ENCODE data around the gene ANKRD1. TPM values are rescaled to one million over a fixed set of nuclear protein-coding genes. Genes with fewer than 3 reads are reported as not detected.
"Not testable (repeated sequence)": the region's sequence is repeated elsewhere in the genome, so short reads cannot be mapped to it uniquely, and the experiment has no call there.

Gene ANKRD1
- total RNA-seq, 3 donors from 2014 or later (not counting 1 experiment from before 2014, with no cell fraction given) = not detected

DNA sequence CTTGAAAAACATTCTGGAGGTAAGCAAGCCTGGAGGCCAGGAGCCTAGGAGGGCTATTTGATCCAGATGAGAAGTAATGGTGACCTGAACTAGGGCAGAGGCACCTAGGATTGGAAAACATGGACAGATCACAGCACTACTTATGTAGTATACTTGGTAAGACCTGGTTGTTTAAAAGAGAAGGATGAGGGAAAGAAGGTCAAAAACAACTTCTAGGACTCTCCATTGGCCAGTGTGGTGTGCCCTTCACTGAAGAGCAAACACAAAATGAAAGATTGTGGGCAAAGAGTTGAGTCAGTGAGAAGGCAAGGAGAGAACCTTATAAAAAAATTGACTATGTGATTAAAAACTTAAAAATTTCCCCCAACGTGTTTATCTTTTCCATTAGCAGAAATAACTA is 14.3 kb downstream of the ANKRD1 start:
- no CpG with 5 or more reads among the region's 1 CpG for WGBS (ENCODE audit: insufficient coverage)
- DNase-seq (no peak), ATAC-seq (no peak)
- H3K4me1 ChIP-seq (ENCODE audit: control insufficient read depth, insufficient read depth, low read length) = peaks cover under 1% of the 10 kb centered on the region
- peaks cover under 1% of the 10 kb centered on the region for H3K36me3 Mint-ChIP-seq
- H3K4me3 ChIP-seq (ENCODE audit: low read length) = no peak overlapping the region
- no peaks in the 10 kb centered on the region for H3K9me3 ChIP-seq (ENCODE audit: control insufficient read depth, insufficient read depth, low read length)
- peaks cover 13% of the 10 kb centered on the region for H3K36me3 ChIP-seq (ENCODE audit: control insufficient read depth, insufficient read depth, low read length)
- no peak overlapping the region for H3K27ac ChIP-seq (ENCODE audit: low read length)
- TF ChIP-seq, protein P1, sequence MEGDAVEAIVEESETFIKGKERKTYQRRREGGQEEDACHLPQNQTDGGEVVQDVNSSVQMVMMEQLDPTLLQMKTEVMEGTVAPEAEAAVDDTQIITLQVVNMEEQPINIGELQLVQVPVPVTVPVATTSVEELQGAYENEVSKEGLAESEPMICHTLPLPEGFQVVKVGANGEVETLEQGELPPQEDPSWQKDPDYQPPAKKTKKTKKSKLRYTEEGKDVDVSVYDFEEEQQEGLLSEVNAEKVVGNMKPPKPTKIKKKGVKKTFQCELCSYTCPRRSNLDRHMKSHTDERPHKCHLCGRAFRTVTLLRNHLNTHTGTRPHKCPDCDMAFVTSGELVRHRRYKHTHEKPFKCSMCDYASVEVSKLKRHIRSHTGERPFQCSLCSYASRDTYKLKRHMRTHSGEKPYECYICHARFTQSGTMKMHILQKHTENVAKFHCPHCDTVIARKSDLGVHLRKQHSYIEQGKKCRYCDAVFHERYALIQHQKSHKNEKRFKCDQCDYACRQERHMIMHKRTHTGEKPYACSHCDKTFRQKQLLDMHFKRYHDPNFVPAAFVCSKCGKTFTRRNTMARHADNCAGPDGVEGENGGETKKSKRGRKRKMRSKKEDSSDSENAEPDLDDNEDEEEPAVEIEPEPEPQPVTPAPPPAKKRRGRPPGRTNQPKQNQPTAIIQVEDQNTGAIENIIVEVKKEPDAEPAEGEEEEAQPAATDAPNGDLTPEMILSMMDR (IDR thresholded peaks at IDR 0.05) = no peak
- H3K27ac Mint-ChIP-seq = no peak overlapping the region
- no peaks in the 10 kb centered on the region for H3K27me3 ChIP-seq (ENCODE audit: control insufficient read depth, insufficient read depth, low read length)
- no peaks in the 10 kb centered on the region for H3K9me3 Mint-ChIP-seq
- intact Hi-C loops (cut with micrococcal nuclease) = no loop called here
- no peak overlapping the region for H3K4me3 Mint-ChIP-seq
- H3K4me1 Mint-ChIP-seq = no peaks in the 10 kb centered on the region
- H3K27me3 Mint-ChIP-seq (ENCODE audit: low read depth in 2 of 2) = no peaks in the 10 kb centered on the region

DNA sequence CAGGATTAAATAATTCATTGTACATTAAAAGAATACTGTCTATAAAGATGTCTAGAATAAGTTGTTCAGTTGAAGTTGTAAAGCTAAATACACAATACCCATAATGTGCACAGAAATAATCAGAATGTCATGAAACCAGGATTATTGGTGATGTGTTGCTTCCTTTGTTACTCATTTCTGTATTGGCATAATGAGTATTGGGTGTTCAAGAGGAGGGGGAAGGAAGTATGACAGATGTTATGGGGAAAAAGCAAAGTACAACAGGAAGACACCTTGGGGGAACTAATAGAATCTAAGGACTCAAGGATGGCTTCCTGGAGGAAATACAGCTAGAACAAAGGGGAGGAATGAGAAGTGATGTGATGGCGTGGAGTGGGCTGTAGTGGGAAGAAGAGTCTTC is 15.0 kb downstream of the ANKRD1 start:
- Histone ChIP-seq H3K4me3 (ENCODE audit: low read length) (no peak overlapping the region), H3K9me3 (ENCODE audit: control insufficient read depth, insufficient read depth, low read length) (no peaks in the 10 kb centered on the region), H3K27me3 (ENCODE audit: control insufficient read depth, insufficient read depth, low read length) (no peaks in the 10 kb centered on the region), H3K36me3 (ENCODE audit: control insufficient read depth, insufficient read depth, low read length) (peaks cover 20% of the 10 kb centered on the region), H3K4me1 (ENCODE audit: control insufficient read depth, insufficient read depth, low read length) (no peaks in the 10 kb centered on the region), H3K27ac (ENCODE audit: low read length) (no peak overlapping the region)
- Mint-ChIP-seq H3K36me3 (peaks cover 6% of the 10 kb centered on the region), H3K4me1 (no peaks in the 10 kb centered on the region), H3K27me3 (ENCODE audit: low read depth in 2 of 2) (no peaks in the 10 kb centered on the region), H3K4me3 (no peak overlapping the region), H3K27ac (no peak overlapping the region), H3K9me3 (no peaks in the 10 kb centered on the region)
- DNase-seq (no peak), ATAC-seq (no peak)
- intact Hi-C loops (cut with micrococcal nuclease) = no loop called here
- TF ChIP-seq, protein P1 (IDR thresholded peaks at IDR 0.05) = no peak
- WGBS (ENCODE audit: insufficient coverage) = 86% methylated on average over 1 of the region's 1 CpG

DNA sequence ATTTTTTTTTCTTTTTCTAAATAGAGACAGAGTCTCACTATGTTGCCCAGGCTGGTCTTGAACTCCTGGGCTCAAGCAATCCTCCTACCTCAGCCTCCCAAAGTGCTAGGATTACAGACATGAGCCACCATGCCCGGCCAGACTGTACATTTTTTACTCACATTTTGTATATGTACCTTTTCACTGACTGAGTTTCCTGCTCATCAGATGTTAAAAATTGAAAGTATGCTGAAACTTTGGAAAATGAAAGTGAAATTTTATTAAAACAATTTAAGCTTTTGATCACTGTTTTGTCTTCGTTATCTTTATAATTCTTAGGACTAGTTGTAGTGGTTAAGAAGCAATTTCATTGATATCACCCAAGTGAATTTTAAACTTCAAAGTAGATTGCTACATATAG is 24.0 kb downstream of the ANKRD1 start:
- H3K9me3 Mint-ChIP-seq; H3K4me3 ChIP-seq (ENCODE audit: low read length); H3K27me3 ChIP-seq (ENCODE audit: control insufficient read depth, insufficient read depth, low read length); H3K27ac ChIP-seq (ENCODE audit: low read length); H3K27me3 Mint-ChIP-seq (ENCODE audit: low read depth in 2 of 2); ATAC-seq; DNase-seq; H3K4me1 Mint-ChIP-seq; H3K4me3 Mint-ChIP-seq; H3K9me3 ChIP-seq (ENCODE audit: control insufficient read depth, insufficient read depth, low read length); intact Hi-C loops (cut with micrococcal nuclease); H3K4me1 ChIP-seq (ENCODE audit: control insufficient read depth, insufficient read depth, low read length): not testable (repeated sequence)
- Mint-ChIP-seq H3K36me3 (peaks cover 34% of the 10 kb centered on the region), H3K27ac (peak overlapping the region; percentile 57)
- 40% methylated on average over 1 of the region's 2 CpGs for WGBS (ENCODE audit: insufficient coverage)
- peaks cover 33% of the 10 kb centered on the region for H3K36me3 ChIP-seq (ENCODE audit: control insufficient read depth, insufficient read depth, low read length)

DNA sequence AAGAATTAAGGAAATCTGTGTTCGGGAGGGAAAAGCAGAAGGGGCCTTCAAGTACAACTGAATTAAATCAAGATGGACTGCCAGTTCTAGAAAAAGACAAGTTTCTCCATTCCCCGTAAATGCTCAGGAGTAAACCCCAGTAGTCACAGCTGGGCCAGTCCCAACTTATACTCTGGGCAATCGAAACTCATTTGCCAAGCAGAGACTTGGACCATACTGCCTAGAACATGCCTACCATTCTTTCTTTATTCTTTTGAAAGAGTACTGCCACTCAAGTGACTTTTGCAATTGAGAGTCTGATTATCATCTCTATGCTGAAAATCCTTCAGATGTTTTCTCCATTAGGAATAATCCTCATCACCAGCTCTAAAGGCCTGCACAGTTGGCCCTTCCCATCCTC is 27.7 kb downstream of the ANKRD1 start:
- TF ChIP-seq, protein P1 (IDR thresholded peaks at IDR 0.05) = no peak
- no peak overlapping the region for H3K4me3 ChIP-seq (ENCODE audit: low read length)
- no peaks in the 10 kb centered on the region for H3K9me3 Mint-ChIP-seq
- WGBS (ENCODE audit: insufficient coverage) = 94% methylated on average over 3 of the region's 3 CpGs
- H3K27ac ChIP-seq (ENCODE audit: low read length) = no peak overlapping the region
- H3K36me3 Mint-ChIP-seq = peaks cover 44% of the 10 kb centered on the region
- ATAC-seq = no peak
- intact Hi-C loops (cut with micrococcal nuclease) = no loop called here
- H3K4me1 ChIP-seq (ENCODE audit: control insufficient read depth, insufficient read depth, low read length) = no peaks in the 10 kb centered on the region
- no peaks in the 10 kb centered on the region for H3K27me3 ChIP-seq (ENCODE audit: control insufficient read depth, insufficient read depth, low read length)
- H3K27ac Mint-ChIP-seq = no peak overlapping the region
- H3K36me3 ChIP-seq (ENCODE audit: control insufficient read depth, insufficient read depth, low read length) = peaks cover 43% of the 10 kb centered on the region
- no peak for DNase-seq
- peaks cover 4 to 5% of the 10 kb centered on the region in 2 donors for H3K4me1 Mint-ChIP-seq
- H3K4me3 Mint-ChIP-seq = no peak overlapping the region
- no peaks in the 10 kb centered on the region for H3K9me3 ChIP-seq (ENCODE audit: control insufficient read depth, insufficient read depth, low read length)
- H3K27me3 Mint-ChIP-seq (ENCODE audit: low read depth in 2 of 2) = no peaks in the 10 kb centered on the region

Measured in natural killer cell (primary cell).